Uterus (tissue), 4 donors: ENCODE measurements around the gene PXMP4. TPM values are rescaled to one million over a fixed set of nuclear protein-coding genes. Genes with fewer than 3 reads are reported as not detected.
"Not testable (repeated sequence)": the region's sequence is repeated elsewhere in the genome, so short reads cannot be mapped to it uniquely, and the experiment has no call there.

ENCODE experiments used
- DNase-seq, 2 donors: peaks; one replicate each; pipeline ENCODE4 v3.0.0-alpha.2; 2019 to 2020
- H3K27ac ChIP-seq, 2 donors: fragments of 200-600 bp; sonication (generic); 1 replicate in 1 of 2; 2 replicates in 1 of 2; pipeline ENCODE4 v1.5.1; 2016 to 2018
- H3K27me3 ChIP-seq, 2 donors: fragments of 200-600 bp; sonication (generic); one replicate each; pipeline ENCODE4 v1.5.1; 2018 to 2019; ENCODE audit warnings: control low read depth in 1 of 2
- H3K36me3 ChIP-seq, 2 donors: fragments of 200-600 bp; sonication (generic); one replicate each; pipeline ENCODE4 v1.5.1; 2019; ENCODE audit warnings: control low read depth in 1 of 2
- H3K4me1 ChIP-seq, 2 donors: fragments of 200-600 bp; sonication (generic); one replicate each; pipeline ENCODE4 v1.5.1; 2018 to 2019; ENCODE audit warnings: control low read depth in 1 of 2
- H3K4me3 ChIP-seq, 2 donors: fragments of 200-600 bp; sonication (generic); 1 replicate in 1 of 2; 2 replicates in 1 of 2; pipeline ENCODE4 v1.5.1; 2018 to 2019; ENCODE audit warnings: mild to moderate bottlenecking in 1 of 2
- H3K9me3 ChIP-seq, 2 donors: fragments of 200-600 bp; sonication (generic); one replicate each; pipeline ENCODE4 v1.5.1; 2019; ENCODE audit warnings: control low read depth in 1 of 2
- POLR2A ChIP-seq, 2 donors: fragments of 450-650 bp; IDR thresholded peaks; one replicate each; pipeline ENCODE4 v1.6.1; 2016; ENCODE audit warnings: antibody characterized with exemption in 2 of 2, mild to moderate bottlenecking in 1 of 2, moderate library complexity in 1 of 2
- intact Hi-C: fragments of 100-400 bp; cut with DNase I; formaldehyde crosslinking; loops from one replicate; pipeline ENCODE4 v1.15.1; 2023; ENCODE audit warnings: low total_unique reads
- total RNA-seq, 4 donors: library from RNA; depleted of rRNA in 3 of 4; stranded (reverse); fragments of >200 nt in 3 of 4; gene quantifications; one replicate each; pipeline versions ENCODE4 v1.1.0 to v1.2.4, GENCODE V29; 2014 to 2023
- TF ChIP-seq, protein P1 (sequence below), 4 experiments: fragments of 200-600 bp in 2 of 4; fragments of 450-650 bp in 2 of 4; sonication (generic) in 2 of 4; IDR thresholded peaks; one replicate each; pipeline ENCODE4 v1.5.1; 2016 to 2019; ENCODE audit warnings: antibody characterized with exemption in 4 of 4, mild to moderate bottlenecking in 2 of 4, moderate library complexity in 1 of 4
- donor health status: DM: yes; HTN: yes; CAD: no.

PXMP4 gene
- total RNA-seq, 4 donors from 2014 or later, result 1.8 to 13.8 (median 10.7) TPM

GRCh38 chr20:33765099-33765498 lies 45.0 kb upstream of the PXMP4 start:
- Histone ChIP-seq H3K27ac (no peak overlapping the region), H3K36me3 (no peaks in the 10 kb centered on the region), H3K27me3 (no peaks in the 10 kb centered on the region), H3K4me3 (no peak overlapping the region), H3K4me1 (no peaks in the 10 kb centered on the region), H3K9me3 (no peaks in the 10 kb centered on the region)
- TF ChIP-seq POLR2A (IDR thresholded peaks at IDR 0.05), result no peak
- TF ChIP-seq, protein P1, sequence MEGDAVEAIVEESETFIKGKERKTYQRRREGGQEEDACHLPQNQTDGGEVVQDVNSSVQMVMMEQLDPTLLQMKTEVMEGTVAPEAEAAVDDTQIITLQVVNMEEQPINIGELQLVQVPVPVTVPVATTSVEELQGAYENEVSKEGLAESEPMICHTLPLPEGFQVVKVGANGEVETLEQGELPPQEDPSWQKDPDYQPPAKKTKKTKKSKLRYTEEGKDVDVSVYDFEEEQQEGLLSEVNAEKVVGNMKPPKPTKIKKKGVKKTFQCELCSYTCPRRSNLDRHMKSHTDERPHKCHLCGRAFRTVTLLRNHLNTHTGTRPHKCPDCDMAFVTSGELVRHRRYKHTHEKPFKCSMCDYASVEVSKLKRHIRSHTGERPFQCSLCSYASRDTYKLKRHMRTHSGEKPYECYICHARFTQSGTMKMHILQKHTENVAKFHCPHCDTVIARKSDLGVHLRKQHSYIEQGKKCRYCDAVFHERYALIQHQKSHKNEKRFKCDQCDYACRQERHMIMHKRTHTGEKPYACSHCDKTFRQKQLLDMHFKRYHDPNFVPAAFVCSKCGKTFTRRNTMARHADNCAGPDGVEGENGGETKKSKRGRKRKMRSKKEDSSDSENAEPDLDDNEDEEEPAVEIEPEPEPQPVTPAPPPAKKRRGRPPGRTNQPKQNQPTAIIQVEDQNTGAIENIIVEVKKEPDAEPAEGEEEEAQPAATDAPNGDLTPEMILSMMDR (IDR thresholded peaks at IDR 0.05), result no peak
- no peak for DNase-seq
- intact Hi-C loops, result no loop called here

- Histone ChIP-seq H3K27me3 (no peaks in the 10 kb centered on the region), H3K4me3 (no peak overlapping the region), H3K36me3 (no peaks in the 10 kb centered on the region), H3K27ac (no peak overlapping the region), H3K9me3 (peaks cover 0 to 7% of the 10 kb centered on the region in 2 donors), H3K4me1 (no peaks in the 10 kb centered on the region)
- no peak for TF ChIP-seq POLR2A (IDR thresholded peaks at IDR 0.05)
- TF ChIP-seq, protein P1 (IDR thresholded peaks at IDR 0.05), result no peak
- intact Hi-C loops, result no loop called here
- no peak for DNase-seq
These were observed 41.7 kb upstream of the PXMP4 start for GRCh38 chr20:33761698-33762250.

- no peaks in the 10 kb centered on the region for H3K27me3 ChIP-seq
- TF ChIP-seq, protein P1 (IDR thresholded peaks at IDR 0.05), result no peak
- no peak for TF ChIP-seq POLR2A (IDR thresholded peaks at IDR 0.05)
- intact Hi-C loops, result no loop called here
- no peaks in the 10 kb centered on the region for H3K4me1 ChIP-seq
- H3K27ac ChIP-seq, result no peak overlapping the region
- DNase-seq, result no peak
- peaks cover 0 to 7% of the 10 kb centered on the region in 2 donors for H3K9me3 ChIP-seq
- H3K36me3 ChIP-seq, result no peaks in the 10 kb centered on the region
- no peak overlapping the region for H3K4me3 ChIP-seq
These were observed 37.3 kb upstream of the PXMP4 start for GRCh38 chr20:33757458-33757857.

GRCh38 chr20:33757046-33757445 lies 36.9 kb upstream of the PXMP4 start:
- Histone ChIP-seq H3K4me1 (no peaks in the 10 kb centered on the region), H3K4me3 (no peak overlapping the region), H3K27me3 (no peaks in the 10 kb centered on the region), H3K9me3 (peaks cover 0 to 7% of the 10 kb centered on the region in 2 donors), H3K27ac (no peak overlapping the region), H3K36me3 (no peaks in the 10 kb centered on the region)
- TF ChIP-seq, protein P1 (IDR thresholded peaks at IDR 0.05), result no peak
- no peak for TF ChIP-seq POLR2A (IDR thresholded peaks at IDR 0.05)
- intact Hi-C loops, result no loop called here
- no peak for DNase-seq

DNA sequence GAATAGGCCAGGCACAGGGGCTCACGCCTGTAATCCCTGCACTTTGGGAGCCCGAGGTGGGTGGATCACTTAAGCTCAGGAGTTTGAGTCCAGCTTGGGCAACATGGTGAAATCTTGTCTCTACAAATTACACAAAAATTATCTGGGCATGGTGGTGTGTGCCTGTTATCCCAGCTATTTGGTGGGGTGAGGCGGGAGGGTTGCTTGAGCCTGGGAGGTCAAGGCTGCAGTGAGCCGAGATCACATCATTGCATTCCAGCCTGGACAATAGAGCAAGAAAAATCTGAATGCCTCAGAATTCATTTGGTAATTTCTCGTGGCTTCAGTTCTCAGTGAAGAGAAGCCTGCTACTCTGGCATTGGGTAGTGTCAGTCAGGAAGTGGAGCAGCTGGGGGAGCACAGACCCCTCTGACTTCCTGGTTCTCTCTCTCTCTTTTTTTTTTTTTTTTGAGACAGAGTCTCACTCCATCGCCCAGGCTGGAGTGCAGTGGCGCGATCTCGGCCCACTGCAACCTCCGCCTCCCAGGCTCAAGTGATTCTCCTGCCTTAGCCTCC lies 35.9 kb upstream of the PXMP4 start:
- H3K27ac ChIP-seq, H3K9me3 ChIP-seq, H3K36me3 ChIP-seq, H3K4me1 ChIP-seq, intact Hi-C loops, DNase-seq, H3K4me3 ChIP-seq, H3K27me3 ChIP-seq: not testable (repeated sequence)
